NCI-H748 treated with DMSO at 0.1 percent for 48 hours (cell line): Measurements from ENCODE around the gene LGALS14.
"Not testable (repeated sequence)": the region's sequence is repeated elsewhere in the genome, so short reads cannot be mapped to it uniquely, and the experiment has no call there.

Experiments used
- DNase-seq: peaks from one replicate; lab custom pipeline; 2025; lab: John Stamatoyannopoulos, UW

The LGALS14 gene

GRCh38 chr19:39696387-39696786, 7.9 kb upstream of the LGALS14 start:
- DNase-seq, result no peak

GRCh38 chr19:39698535-39698934, 5.7 kb upstream of the LGALS14 start:
- no peak for DNase-seq

- no peak for DNase-seq
Observed at GRCh38 chr19:39701291-39701690, 3.0 kb upstream of the LGALS14 start.

- DNase-seq, result no peak
Observed at GRCh38 chr19:39705578-39706188, 1.4 kb downstream of the LGALS14 start.

GRCh38 chr19:39708594-39708993, 4.3 kb downstream of the LGALS14 start:
- DNase-seq, result no peak

GRCh38 chr19:39709026-39709872, 5.0 kb downstream of the LGALS14 start:
- DNase-seq, result no peak

GRCh38 chr19:39710333-39710890, 6.1 kb downstream of the LGALS14 start:
- no peak for DNase-seq

- not testable (repeated sequence) for DNase-seq
Observed at GRCh38 chr19:39720144-39720543, 15.9 kb downstream of the LGALS14 start.

GRCh38 chr19:39725995-39726394, 21.7 kb downstream of the LGALS14 start:
- DNase-seq, result no peak

- DNase-seq, result no peak
Observed at GRCh38 chr19:39727070-39727800, 23.0 kb downstream of the LGALS14 start.

GRCh38 chr19:39728040-39728439, 23.8 kb downstream of the LGALS14 start:
- DNase-seq, result no peak

- DNase-seq, result no peak
Observed at GRCh38 chr19:39729594-39729993, 25.3 kb downstream of the LGALS14 start.

GRCh38 chr19:39731685-39732084, 27.4 kb downstream of the LGALS14 start:
- no peak for DNase-seq

GRCh38 chr19:39733841-39734240, 29.6 kb downstream of the LGALS14 start:
- DNase-seq, result no peak

- DNase-seq, result no peak
Observed at GRCh38 chr19:39735688-39736087, 31.4 kb downstream of the LGALS14 start.

- DNase-seq, result no peak
Observed at GRCh38 chr19:39736088-39736487, 31.8 kb downstream of the LGALS14 start.

GRCh38 chr19:39737351-39737750, 33.1 kb downstream of the LGALS14 start:
- DNase-seq, result no peak

- DNase-seq, result no peak
Observed at GRCh38 chr19:39737891-39738290, 33.6 kb downstream of the LGALS14 start, which contains the start of gene CLC. Gene CLC (minus strand): TSS chr19:39738029. CDS start chr19:39737952, 77 bp downstream.

- no peak for DNase-seq
Observed at GRCh38 chr19:39738814-39739213, 34.5 kb downstream of the LGALS14 start.

- no peak for DNase-seq
Observed at GRCh38 chr19:39740395-39740794, 36.1 kb downstream of the LGALS14 start.

GRCh38 chr19:39745643-39746042, 41.4 kb downstream of the LGALS14 start:
- DNase-seq, result no peak

- DNase-seq, result no peak
Observed at GRCh38 chr19:39746836-39747529, 42.7 kb downstream of the LGALS14 start.
